Anterior cingulate cortex (tissue), 58 donors: ENCODE measurements around the gene CTBP2.
"Not testable (repeated sequence)": the region's sequence is repeated elsewhere in the genome, so short reads cannot be mapped to it uniquely, and the experiment has no call there.

Experiments used
- DNase-seq, 58 donors: peaks; one replicate each; lab custom pipeline; 2025; lab: John Stamatoyannopoulos, UW

Gene CTBP2

GRCh38 chr10:125093974-125094705, 66.2 kb downstream of the CTBP2 start:
- DNase-seq = no peak

- DNase-seq = peak in 6 of 58 donors; percentile 11 to 43 (median 22)
Observed at GRCh38 chr10:125093199-125093973, 67.0 kb downstream of the CTBP2 start.

- DNase-seq = peak in 2 of 58 donors; percentile 27 to 49
Observed at GRCh38 chr10:125092564-125093031, 67.8 kb downstream of the CTBP2 start.

- no peak for DNase-seq
Observed at GRCh38 chr10:125091891-125092290, 68.5 kb downstream of the CTBP2 start.

GRCh38 chr10:125089469-125089868, 70.9 kb downstream of the CTBP2 start:
- peak in 1 of 58 donors; percentile 24 for DNase-seq

GRCh38 chr10:125087897-125088215, 72.5 kb downstream of the CTBP2 start:
- DNase-seq = no peak

GRCh38 chr10:125087191-125087896, 73.0 kb downstream of the CTBP2 start:
- DNase-seq = no peak

- DNase-seq = no peak
Observed at GRCh38 chr10:125086691-125087090, 73.7 kb downstream of the CTBP2 start.

- DNase-seq = peak in 3 of 58 donors; percentile 8 to 41 (median 25)
Observed at GRCh38 chr10:125085258-125086054, 74.9 kb downstream of the CTBP2 start.

GRCh38 chr10:125084614-125085257, 75.6 kb downstream of the CTBP2 start:
- DNase-seq = peak in 16 of 58 donors; percentile 19 to 77 (median 35)

GRCh38 chr10:125084191-125084613, 76.2 kb downstream of the CTBP2 start:
- DNase-seq = no peak

GRCh38 chr10:125083576-125083920, 76.8 kb downstream of the CTBP2 start:
- DNase-seq = no peak

- DNase-seq = no peak
Observed at GRCh38 chr10:125082881-125083575, 77.3 kb downstream of the CTBP2 start.

GRCh38 chr10:125082471-125082870, 77.9 kb downstream of the CTBP2 start:
- DNase-seq = not testable (repeated sequence)

- no peak for DNase-seq
Observed at GRCh38 chr10:125081931-125082330, 78.4 kb downstream of the CTBP2 start.

GRCh38 chr10:125080984-125081383, 79.4 kb downstream of the CTBP2 start:
- no peak for DNase-seq

GRCh38 chr10:125080296-125080695, 80.1 kb downstream of the CTBP2 start:
- no peak for DNase-seq

- no peak for DNase-seq
Observed at GRCh38 chr10:125079091-125079600, 81.2 kb downstream of the CTBP2 start.
